ENCODE data around the gene TRIM13.
"Not testable (repeated sequence)": the region's sequence is repeated elsewhere in the genome, so short reads cannot be mapped to it uniquely, and the experiment has no call there.

The TRIM13 gene

GRCh38 chr13:49996951-49997895, at the start of gene TRIM13:
TSS of gene TRIM13 (plus strand) at chr13:49997042. CDS start at chr13:50011941, 14,899 bp downstream.
- Mint-ChIP-seq H3K9me3 (no peaks in the 10 kb centered on the region), H3K27me3 (ENCODE audit: low read depth) (no peaks in the 10 kb centered on the region), H3K27ac (peak within 1 kb of the TSS; percentile 97 to 99 (median 98)), H3K4me1 (peaks cover 40% of the 10 kb centered on the region), H3K4me3 (peak within 1 kb of the TSS; percentile 87 to 94 (median 92)), H3K36me3 (ENCODE audit: low read depth) (peaks cover 30% of the 10 kb centered on the region)
- TF ChIP-seq, protein P1, sequence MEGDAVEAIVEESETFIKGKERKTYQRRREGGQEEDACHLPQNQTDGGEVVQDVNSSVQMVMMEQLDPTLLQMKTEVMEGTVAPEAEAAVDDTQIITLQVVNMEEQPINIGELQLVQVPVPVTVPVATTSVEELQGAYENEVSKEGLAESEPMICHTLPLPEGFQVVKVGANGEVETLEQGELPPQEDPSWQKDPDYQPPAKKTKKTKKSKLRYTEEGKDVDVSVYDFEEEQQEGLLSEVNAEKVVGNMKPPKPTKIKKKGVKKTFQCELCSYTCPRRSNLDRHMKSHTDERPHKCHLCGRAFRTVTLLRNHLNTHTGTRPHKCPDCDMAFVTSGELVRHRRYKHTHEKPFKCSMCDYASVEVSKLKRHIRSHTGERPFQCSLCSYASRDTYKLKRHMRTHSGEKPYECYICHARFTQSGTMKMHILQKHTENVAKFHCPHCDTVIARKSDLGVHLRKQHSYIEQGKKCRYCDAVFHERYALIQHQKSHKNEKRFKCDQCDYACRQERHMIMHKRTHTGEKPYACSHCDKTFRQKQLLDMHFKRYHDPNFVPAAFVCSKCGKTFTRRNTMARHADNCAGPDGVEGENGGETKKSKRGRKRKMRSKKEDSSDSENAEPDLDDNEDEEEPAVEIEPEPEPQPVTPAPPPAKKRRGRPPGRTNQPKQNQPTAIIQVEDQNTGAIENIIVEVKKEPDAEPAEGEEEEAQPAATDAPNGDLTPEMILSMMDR (IDR thresholded peaks at IDR 0.05; ENCODE audit: unreplicated experiment in 3 of 3) = peak; percentile 72 to 82 (median 75)

GRCh38 chr13:49948777-49949270, 48.0 kb upstream of the TRIM13 start:
- H3K9me3 Mint-ChIP-seq; H3K4me3 Mint-ChIP-seq; H3K27me3 Mint-ChIP-seq (ENCODE audit: low read depth); H3K4me1 Mint-ChIP-seq; H3K36me3 Mint-ChIP-seq (ENCODE audit: low read depth); H3K27ac Mint-ChIP-seq: not testable (repeated sequence)

GRCh38 chr13:49951754-49952535, 44.9 kb upstream of the TRIM13 start:
- Mint-ChIP-seq H3K27ac (no peak overlapping the region), H3K36me3 (ENCODE audit: low read depth) (peaks cover 5% of the 10 kb centered on the region), H3K27me3 (ENCODE audit: low read depth) (no peaks in the 10 kb centered on the region), H3K9me3 (peaks cover 4% of the 10 kb centered on the region), H3K4me1 (no peaks in the 10 kb centered on the region), H3K4me3 (no peak overlapping the region)
- TF ChIP-seq, protein P1 (IDR thresholded peaks at IDR 0.05; ENCODE audit: unreplicated experiment in 3 of 3) = no peak

DNA sequence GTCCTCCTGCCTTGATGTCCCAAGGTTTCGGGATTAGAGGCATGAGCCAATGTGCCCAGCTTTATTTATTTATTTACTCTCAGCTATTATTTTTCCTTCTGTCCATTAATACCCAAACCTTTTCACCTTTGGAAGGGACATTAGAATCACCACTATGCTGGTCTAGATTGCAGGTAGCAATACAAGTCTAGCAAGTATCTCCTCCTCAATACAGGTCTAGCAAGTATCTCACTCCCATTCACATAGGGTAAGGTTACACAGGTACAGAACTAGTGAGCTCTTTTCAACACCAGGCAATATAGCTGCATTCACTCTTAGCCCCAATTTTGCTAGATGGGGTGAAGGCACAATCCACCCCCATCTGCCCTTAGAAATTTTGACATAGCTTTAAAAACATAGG, 43.3 kb upstream of the TRIM13 start:
- H3K36me3 Mint-ChIP-seq (ENCODE audit: low read depth) = peaks cover 9% of the 10 kb centered on the region
- TF ChIP-seq, protein P1 (IDR thresholded peaks at IDR 0.05; ENCODE audit: unreplicated experiment in 3 of 3) = no peak
- H3K9me3 Mint-ChIP-seq = peaks cover 8% of the 10 kb centered on the region
- no peaks in the 10 kb centered on the region for H3K4me1 Mint-ChIP-seq
- no peak overlapping the region for H3K27ac Mint-ChIP-seq
- H3K27me3 Mint-ChIP-seq (ENCODE audit: low read depth) = no peaks in the 10 kb centered on the region
- no peak overlapping the region for H3K4me3 Mint-ChIP-seq

DNA sequence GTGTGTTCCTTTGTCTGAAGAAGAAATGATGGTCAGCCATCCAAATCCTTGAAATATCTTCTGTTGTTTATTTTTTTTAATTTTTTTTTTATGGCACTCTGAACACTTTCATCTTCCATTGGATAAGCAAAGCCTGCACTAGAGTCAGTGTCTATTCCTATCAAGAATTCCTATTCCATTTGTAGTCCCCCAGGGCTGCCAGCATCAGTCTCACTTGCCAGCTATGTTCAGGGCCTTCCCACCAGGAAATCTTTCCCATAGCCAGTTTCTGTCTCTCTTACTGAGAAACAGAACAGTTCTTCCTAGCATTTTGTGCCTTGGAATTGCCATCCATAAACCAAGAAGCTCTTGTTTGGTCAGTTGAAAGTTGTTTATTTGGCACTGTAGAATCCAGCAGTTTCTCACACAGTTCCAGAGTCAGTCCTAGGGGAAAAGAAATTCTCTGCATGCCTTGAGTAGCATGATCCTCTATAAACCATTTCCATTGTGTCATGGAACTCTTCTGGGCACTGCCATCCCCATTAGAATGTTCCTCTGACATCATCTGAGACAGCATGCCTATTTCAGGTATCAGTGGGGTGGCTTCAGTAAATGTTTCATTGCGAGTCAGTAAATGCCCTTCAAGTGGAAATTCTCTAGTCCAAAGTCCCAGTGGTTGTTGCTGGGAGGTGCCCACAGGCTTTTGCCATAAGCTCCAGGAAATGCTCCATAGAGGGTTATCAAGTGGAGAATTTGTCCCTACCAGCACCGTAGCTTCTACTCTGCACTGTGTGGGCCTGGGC, 42.0 kb upstream of the TRIM13 start:
- Mint-ChIP-seq H3K4me1 (no peaks in the 10 kb centered on the region), H3K27me3 (ENCODE audit: low read depth) (no peaks in the 10 kb centered on the region), H3K4me3 (no peak overlapping the region), H3K36me3 (ENCODE audit: low read depth) (peaks cover 18% of the 10 kb centered on the region), H3K9me3 (peaks cover 11% of the 10 kb centered on the region), H3K27ac (no peak overlapping the region)
- TF ChIP-seq, protein P1 (IDR thresholded peaks at IDR 0.05; ENCODE audit: unreplicated experiment in 3 of 3) = no peak
